Effector memory CD8-positive, alpha-beta T cell (primary cell): Measurements from ENCODE around the gene GPR35.

Experiments used
- ATAC-seq: fragments of 150-1000 bp; cut with Tn5 transposase; replicated peaks from 2 replicates; pipeline ENCODE4 v1.10.0; 2021; ENCODE audit warnings: mild to moderate bottlenecking, moderate library complexity
- DNase-seq, 3 experiments: peaks; one replicate each; pipeline ENCODE4 v3.0.0; 2021
- H3K27ac Mint-ChIP-seq, 2 donors: one replicate each; pipeline ENCODE4 v1.8.0; 2022; ENCODE audit warnings: mild to moderate bottlenecking in 2 of 2, mixed read lengths in 2 of 2, moderate library complexity in 2 of 2
- H3K27me3 Mint-ChIP-seq, 2 donors: one replicate each; pipeline ENCODE4 v1.8.0; 2022; ENCODE audit warnings: mixed read lengths in 2 of 2
- H3K36me3 Mint-ChIP-seq: one replicate; pipeline ENCODE4 v1.8.0; 2022; ENCODE audit warnings: mild to moderate bottlenecking, moderate library complexity, mixed read lengths; ENCODE audit not compliant: insufficient read depth
- H3K4me1 Mint-ChIP-seq, 2 donors: one replicate each; pipeline ENCODE4 v1.8.0; 2022; ENCODE audit warnings: low read depth in 2 of 2, mixed read lengths in 2 of 2
- H3K4me3 Mint-ChIP-seq, 2 donors: one replicate each; pipeline ENCODE4 v1.8.0; 2022; ENCODE audit warnings: mild to moderate bottlenecking in 2 of 2, mixed read lengths in 2 of 2, moderate library complexity in 2 of 2
- H3K9me3 Mint-ChIP-seq, 2 donors: one replicate each; pipeline ENCODE4 v1.8.0; 2022; ENCODE audit warnings: mixed read lengths in 2 of 2

Gene GPR35

GRCh38 chr2:240584486-240585031 lies 40.7 kb upstream of the GPR35 start:
- Mint-ChIP-seq H3K9me3 (no peaks in the 10 kb centered on the region), H3K36me3 (peaks cover 23% of the 10 kb centered on the region), H3K4me3 (peak overlapping the region; percentile 49 to 80), H3K27me3 (no peaks in the 10 kb centered on the region), H3K4me1 (peaks cover 44% of the 10 kb centered on the region in 2 donors), H3K27ac (peak overlapping the region in 1 of 2 donors; percentile 49)
- ATAC-seq (no peak), DNase-seq (no peak)

- ATAC-seq: no peak
- H3K27ac Mint-ChIP-seq: no peak overlapping the region
- DNase-seq: no peak
- H3K4me1 Mint-ChIP-seq: peaks cover 38 to 39% of the 10 kb centered on the region in 2 donors
- H3K9me3 Mint-ChIP-seq: no peaks in the 10 kb centered on the region
- H3K36me3 Mint-ChIP-seq: peaks cover 24% of the 10 kb centered on the region
- no peaks in the 10 kb centered on the region for H3K27me3 Mint-ChIP-seq
- peak overlapping the region; percentile 49 to 80 for H3K4me3 Mint-ChIP-seq
These were observed 40.2 kb upstream of the GPR35 start for GRCh38 chr2:240585101-240585500.

GRCh38 chr2:240585681-240586197 lies 39.5 kb upstream of the GPR35 start:
- peak overlapping the region; percentile 83 to 93 for H3K27ac Mint-ChIP-seq
- ATAC-seq (no peak), DNase-seq (no peak)
- H3K4me3 Mint-ChIP-seq: peak overlapping the region; percentile 80 to 91
- no peaks in the 10 kb centered on the region for H3K27me3 Mint-ChIP-seq
- H3K36me3 Mint-ChIP-seq: peaks cover 24% of the 10 kb centered on the region
- H3K4me1 Mint-ChIP-seq: peaks cover 33 to 35% of the 10 kb centered on the region in 2 donors
- H3K9me3 Mint-ChIP-seq: no peaks in the 10 kb centered on the region

DNA sequence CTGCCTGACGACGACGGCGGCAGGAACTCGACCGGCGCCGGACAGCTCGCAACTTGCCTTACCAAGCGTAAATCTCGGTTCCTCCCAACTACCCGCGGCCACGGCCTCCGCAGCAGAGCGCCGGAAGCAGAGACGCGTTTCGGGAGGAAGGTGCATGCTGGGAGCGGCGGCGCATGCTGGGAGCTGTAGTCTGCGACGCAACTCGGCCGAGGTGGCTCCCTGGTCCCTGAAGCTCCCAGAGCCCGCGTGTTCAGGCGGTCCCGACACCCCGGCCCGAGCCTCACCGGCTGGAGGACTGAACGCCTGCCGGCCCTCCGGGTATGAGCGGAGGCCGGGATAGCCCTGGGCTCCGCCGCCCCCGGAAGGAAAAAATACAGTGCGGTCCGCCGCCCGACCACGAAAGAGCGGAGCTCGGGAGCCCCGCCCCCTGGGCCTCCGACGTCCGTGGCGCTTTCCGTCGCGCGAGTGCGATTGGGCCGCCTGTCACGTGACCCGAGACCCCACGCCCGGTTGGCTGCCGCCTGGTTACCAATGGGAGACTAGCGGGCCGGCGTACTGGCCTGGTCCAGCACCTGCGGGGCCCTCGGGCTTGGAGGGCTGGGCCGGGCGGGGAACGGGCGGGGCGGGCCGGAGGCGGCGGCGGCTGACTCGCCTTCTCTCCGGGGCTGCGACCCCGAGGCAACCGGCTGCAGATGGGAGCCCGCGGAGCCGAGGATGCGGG lies 38.9 kb upstream of the GPR35 start, which contains the start of gene CAPN10:
Gene CAPN10, plus strand, starts transcription at position 537 of the 721 bp plus-strand sequence. Its CDS starts 178 bp downstream, at position 715.
- peak; percentile 93 to 96 (median 96) for DNase-seq
- H3K27me3 Mint-ChIP-seq: no peaks in the 10 kb centered on the region
- H3K36me3 Mint-ChIP-seq: peaks cover 24% of the 10 kb centered on the region
- H3K4me1 Mint-ChIP-seq: peaks cover 35 to 36% of the 10 kb centered on the region in 2 donors
- peak; percentile 84 for ATAC-seq
- peak within 1 kb of the TSS; percentile 80 to 91 for H3K4me3 Mint-ChIP-seq
- H3K27ac Mint-ChIP-seq: peak within 1 kb of the TSS; percentile 83 to 93
- no peaks in the 10 kb centered on the region for H3K9me3 Mint-ChIP-seq

DNA sequence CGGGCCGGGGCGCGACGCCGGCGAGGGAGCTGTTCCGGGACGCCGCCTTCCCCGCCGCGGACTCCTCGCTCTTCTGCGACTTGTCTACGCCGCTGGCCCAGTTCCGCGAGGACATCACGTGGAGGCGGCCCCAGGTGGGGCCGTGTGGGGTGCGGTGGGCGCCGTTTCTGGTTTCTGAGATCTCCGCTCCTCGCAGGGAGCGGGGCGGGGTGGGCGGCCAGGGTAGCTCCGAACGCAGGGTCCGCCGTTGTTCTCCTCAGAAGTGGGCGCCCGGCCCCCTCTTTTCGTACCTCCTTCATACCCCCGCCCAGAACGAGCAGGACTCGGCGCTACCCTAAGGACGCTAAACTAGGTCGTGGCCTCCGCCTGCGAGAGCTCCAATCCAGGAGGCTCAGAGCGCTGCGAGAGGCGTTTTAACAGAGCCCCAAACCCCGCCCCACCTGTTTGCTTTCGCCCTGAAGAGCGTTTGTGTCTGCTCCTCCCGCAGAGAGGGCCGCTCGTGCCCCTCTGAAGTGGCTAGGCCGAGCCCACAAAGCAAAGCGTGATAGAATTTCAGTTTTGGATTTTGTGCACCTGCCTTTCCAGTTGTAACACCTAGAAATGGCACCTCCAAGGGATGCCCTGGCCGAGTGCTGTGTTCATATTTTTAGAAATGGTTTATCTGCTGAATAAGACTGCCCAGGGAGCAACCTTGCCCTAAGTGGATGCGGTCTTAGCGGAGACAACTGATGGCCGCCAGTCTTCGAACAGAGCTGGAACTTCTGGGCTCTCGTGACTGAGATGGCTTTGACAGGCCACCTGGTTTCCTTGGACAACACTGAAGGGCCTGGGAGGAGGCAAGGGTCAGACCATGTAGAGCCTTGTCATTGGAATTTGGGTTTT lies 38.1 kb upstream of the GPR35 start:
- peak overlapping the region; percentile 80 to 91 for H3K4me3 Mint-ChIP-seq
- DNase-seq (peak; percentile 52 to 58 (median 53)), ATAC-seq (peak; percentile 50)
- no peaks in the 10 kb centered on the region for H3K9me3 Mint-ChIP-seq
- no peaks in the 10 kb centered on the region for H3K27me3 Mint-ChIP-seq
- H3K4me1 Mint-ChIP-seq: peaks cover 38% of the 10 kb centered on the region in 2 donors
- peak overlapping the region; percentile 74 to 93 for H3K27ac Mint-ChIP-seq
- peaks cover 26% of the 10 kb centered on the region for H3K36me3 Mint-ChIP-seq

DNA sequence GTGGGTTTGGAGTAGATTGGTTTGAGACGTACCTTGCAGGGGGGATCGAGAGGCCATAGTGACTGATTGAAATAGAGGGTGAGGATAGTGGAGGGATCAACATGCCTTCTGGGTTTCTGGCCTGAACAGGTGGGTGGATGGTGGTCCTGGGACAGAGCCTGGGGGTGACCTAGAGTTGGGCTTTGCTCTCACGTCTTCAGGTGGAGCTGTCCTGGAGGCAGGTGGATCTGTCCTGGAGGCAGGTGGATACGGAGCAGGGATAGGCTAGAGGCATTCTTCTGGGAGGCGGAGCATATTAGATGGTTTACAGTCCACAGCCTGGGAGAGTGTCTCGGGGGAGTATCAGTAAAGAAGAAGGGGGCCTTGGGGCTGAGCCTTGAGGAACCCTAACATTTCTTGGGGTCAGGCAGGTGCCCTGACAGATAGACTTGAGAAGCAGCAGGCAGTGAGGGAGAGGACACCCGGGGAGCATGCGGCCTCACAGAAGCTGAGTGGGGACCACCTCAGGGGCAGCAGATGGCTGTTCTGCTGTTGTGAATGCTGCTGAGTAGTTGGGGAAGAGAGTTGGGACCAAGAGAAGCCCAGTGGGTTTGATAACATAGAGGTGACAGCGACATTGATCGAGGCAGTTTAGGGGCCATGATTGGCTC lies 37.1 kb upstream of the GPR35 start:
- no peak for DNase-seq
- H3K4me1 Mint-ChIP-seq: peaks cover 29 to 38% of the 10 kb centered on the region in 2 donors
- H3K9me3 Mint-ChIP-seq: no peaks in the 10 kb centered on the region
- no peak for ATAC-seq
- H3K27me3 Mint-ChIP-seq: no peaks in the 10 kb centered on the region
- peak overlapping the region; percentile 80 to 91 for H3K4me3 Mint-ChIP-seq
- H3K36me3 Mint-ChIP-seq: peaks cover 34% of the 10 kb centered on the region
- peak overlapping the region; percentile 74 to 93 for H3K27ac Mint-ChIP-seq

DNA sequence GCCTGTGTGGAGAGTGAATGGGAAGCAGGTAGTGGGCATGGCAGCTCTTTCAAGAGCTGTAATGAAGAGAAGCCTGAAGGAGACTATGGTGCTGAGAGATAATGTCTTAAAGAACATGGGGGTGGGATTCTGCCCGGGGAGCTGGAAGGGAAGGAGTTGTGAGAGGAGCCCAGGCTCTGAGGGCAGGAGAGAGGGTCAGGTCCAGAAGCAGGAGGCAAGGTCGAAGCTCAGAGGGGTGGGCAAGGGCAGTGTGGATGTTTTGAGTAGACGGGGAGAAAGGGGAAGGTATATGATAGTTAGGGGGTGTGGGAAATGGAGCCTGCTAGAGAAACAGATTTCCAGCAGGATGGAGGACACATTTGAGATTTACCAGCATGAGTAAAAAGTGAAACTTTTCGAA lies 36.6 kb upstream of the GPR35 start:
- H3K9me3 Mint-ChIP-seq: no peaks in the 10 kb centered on the region
- peaks cover 29 to 38% of the 10 kb centered on the region in 2 donors for H3K4me1 Mint-ChIP-seq
- no peaks in the 10 kb centered on the region for H3K27me3 Mint-ChIP-seq
- peak overlapping the region; percentile 74 to 93 for H3K27ac Mint-ChIP-seq
- ATAC-seq: no peak
- DNase-seq: no peak
- peak overlapping the region; percentile 80 to 91 for H3K4me3 Mint-ChIP-seq
- H3K36me3 Mint-ChIP-seq: peaks cover 39% of the 10 kb centered on the region

DNA sequence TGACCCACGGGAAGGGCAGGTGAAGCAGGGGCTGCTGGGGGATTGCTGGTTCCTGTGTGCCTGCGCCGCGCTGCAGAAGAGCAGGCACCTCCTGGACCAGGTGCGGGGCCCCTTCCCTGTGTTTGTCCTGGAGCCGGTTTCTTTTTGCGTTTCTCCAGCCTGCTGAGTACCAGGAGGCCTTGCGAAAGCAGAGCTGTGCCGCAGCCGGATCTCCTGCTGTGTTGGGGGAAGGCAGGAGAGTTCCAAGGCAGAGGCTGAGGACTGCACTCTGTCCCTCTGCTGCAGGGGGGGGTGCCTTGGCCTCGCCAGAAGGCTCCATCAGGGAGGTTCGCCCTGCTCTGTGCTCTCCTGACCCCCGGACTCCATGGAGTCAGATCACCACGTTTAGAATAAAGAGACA lies 35.9 kb upstream of the GPR35 start:
- Mint-ChIP-seq H3K27me3 (no peaks in the 10 kb centered on the region), H3K27ac (peak overlapping the region in 1 of 2 donors; percentile 93), H3K4me3 (no peak overlapping the region), H3K9me3 (no peaks in the 10 kb centered on the region), H3K36me3 (peaks cover 39% of the 10 kb centered on the region), H3K4me1 (peaks cover 29 to 40% of the 10 kb centered on the region in 2 donors)
- ATAC-seq: no peak
- no peak for DNase-seq

DNA sequence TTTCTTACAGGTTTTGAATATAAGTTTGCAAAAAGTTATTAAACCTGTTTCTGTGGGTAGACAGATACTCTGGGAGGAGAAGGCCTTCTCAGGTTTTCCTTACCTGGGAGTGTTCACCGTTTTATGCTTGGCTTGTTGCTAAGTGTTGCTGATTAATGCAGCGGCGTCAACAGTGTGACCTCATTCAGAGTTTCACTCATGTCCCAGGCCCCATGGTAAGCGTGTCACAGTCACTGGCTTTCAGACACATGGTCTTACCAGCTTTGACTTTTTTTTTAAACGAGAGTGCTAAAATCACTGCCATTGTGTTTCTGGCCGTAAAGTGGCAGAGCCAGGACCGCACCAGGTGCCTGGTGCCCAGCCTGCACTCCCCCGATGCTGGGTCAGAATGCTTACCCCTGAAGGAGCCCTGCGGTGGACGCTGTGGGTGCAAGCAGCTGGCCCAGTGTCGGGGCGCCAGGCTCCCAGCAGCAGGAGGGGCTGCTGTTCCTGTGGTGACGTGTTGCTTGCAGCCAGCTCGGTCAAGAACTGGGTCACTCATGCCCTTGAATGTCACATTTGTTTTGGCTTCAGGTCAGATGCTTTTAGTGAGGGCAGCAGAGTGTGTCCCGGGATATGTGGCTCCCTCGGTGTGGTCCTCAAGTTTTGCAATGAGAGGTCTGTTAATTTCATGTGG lies 35.3 kb upstream of the GPR35 start:
- Mint-ChIP-seq H3K36me3 (peaks cover 39% of the 10 kb centered on the region), H3K27ac (no peak overlapping the region), H3K27me3 (no peaks in the 10 kb centered on the region), H3K9me3 (no peaks in the 10 kb centered on the region), H3K4me1 (peaks cover 29 to 37% of the 10 kb centered on the region in 2 donors), H3K4me3 (no peak overlapping the region)
- DNase-seq (no peak), ATAC-seq (no peak)

DNA sequence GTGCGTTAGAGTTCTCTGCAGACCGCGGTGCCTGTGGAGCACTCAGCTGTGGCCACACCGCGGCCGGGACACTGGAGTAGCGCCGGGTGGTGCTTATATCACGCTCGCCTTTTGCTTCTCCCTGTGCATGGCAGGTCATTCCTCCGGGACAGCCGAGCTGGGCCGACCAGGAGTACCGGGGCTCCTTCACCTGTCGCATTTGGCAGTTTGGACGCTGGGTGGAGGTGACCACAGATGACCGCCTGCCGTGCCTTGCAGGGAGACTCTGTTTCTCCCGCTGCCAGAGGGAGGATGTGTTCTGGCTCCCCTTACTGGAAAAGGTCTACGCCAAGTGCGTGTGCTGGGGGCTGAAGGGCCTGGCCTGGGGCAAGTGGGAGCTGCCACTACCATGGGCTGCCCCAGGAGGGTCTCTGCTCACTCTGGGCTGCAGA lies 34.6 kb upstream of the GPR35 start:
- H3K9me3 Mint-ChIP-seq: no peaks in the 10 kb centered on the region
- H3K36me3 Mint-ChIP-seq: peaks cover 37% of the 10 kb centered on the region
- peaks cover 28 to 36% of the 10 kb centered on the region in 2 donors for H3K4me1 Mint-ChIP-seq
- no peaks in the 10 kb centered on the region for H3K27me3 Mint-ChIP-seq
- H3K27ac Mint-ChIP-seq: no peak overlapping the region
- no peak overlapping the region for H3K4me3 Mint-ChIP-seq
- DNase-seq (no peak), ATAC-seq (no peak)

- no peak overlapping the region for H3K4me3 Mint-ChIP-seq
- peaks cover 25 to 35% of the 10 kb centered on the region in 2 donors for H3K4me1 Mint-ChIP-seq
- no peaks in the 10 kb centered on the region for H3K27me3 Mint-ChIP-seq
- H3K9me3 Mint-ChIP-seq: no peaks in the 10 kb centered on the region
- peaks cover 33% of the 10 kb centered on the region for H3K36me3 Mint-ChIP-seq
- ATAC-seq: no peak
- no peak overlapping the region for H3K27ac Mint-ChIP-seq
- no peak for DNase-seq
These were observed 34.1 kb upstream of the GPR35 start for GRCh38 chr2:240591226-240591625.

- H3K4me1 Mint-ChIP-seq: peaks cover 25 to 35% of the 10 kb centered on the region in 2 donors
- no peak overlapping the region for H3K4me3 Mint-ChIP-seq
- H3K27ac Mint-ChIP-seq: no peak overlapping the region
- H3K27me3 Mint-ChIP-seq: no peaks in the 10 kb centered on the region
- no peaks in the 10 kb centered on the region for H3K9me3 Mint-ChIP-seq
- H3K36me3 Mint-ChIP-seq: peaks cover 31% of the 10 kb centered on the region
- DNase-seq: no peak
- ATAC-seq: no peak
These were observed 33.5 kb upstream of the GPR35 start for GRCh38 chr2:240591784-240592183.
